ENCODE results near the gene LHPP.

GRCh38 chr10:124455441-124455840 is 6.2 kb upstream of the LHPP start:
- no peak for TF ChIP-seq GATA2 (IDR thresholded peaks at IDR 0.05; ENCODE audit: low read depth, low read length)
- TF ChIP-seq GATA3 (IDR thresholded peaks at IDR 0.05; ENCODE audit: low read depth, low read length): no peak

Measured in SH-SY5Y (cell line).